Activated CD4-positive, alpha-beta T cell treated with anti-CD3 and anti-CD28 coated beads, Interleukin-2, Interleukin-4, amounts not matched to agents 100 ng/mL and 50 ng/mL, durations not matched to agents 16 hours and 8 hours (primary cell): ENCODE results near the gene ARMC2.

Source experiments
- DNase-seq: peaks from one replicate; pipeline ENCODE4 v3.0.0-alpha.2; 2020; ENCODE audit warnings: low spot score

Gene ARMC2

DNA sequence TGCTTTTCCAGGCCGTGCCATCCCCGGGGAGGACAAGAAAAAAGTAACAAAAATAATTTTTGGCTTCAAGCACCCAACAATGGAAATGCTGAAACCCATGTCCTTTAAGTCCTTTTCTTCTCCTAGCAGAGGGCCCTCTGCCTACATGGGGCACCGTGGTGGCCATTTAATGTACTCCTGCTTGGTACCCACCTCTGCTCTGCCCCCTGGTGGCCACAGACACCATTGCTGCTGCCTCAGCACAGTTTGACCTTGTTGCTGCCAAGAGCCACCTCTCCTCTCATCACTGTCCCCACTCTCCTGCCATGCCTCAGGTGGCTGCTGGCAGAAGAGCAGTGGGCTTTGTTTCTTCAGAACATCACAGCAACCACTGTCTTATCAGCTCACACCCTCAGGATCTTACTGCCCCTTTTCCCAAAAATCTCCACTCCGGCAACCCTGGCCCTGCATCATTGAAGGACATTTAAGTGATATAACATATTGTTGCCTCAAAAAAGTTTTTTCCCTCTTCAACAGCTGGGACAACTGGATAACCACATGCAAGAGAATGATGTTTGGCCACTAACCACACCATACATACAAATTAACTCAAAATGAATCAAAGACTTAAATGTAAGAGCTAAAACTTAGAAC, 12.9 kb upstream of the ARMC2 start:
- DNase-seq, result peak; percentile 84

DNA sequence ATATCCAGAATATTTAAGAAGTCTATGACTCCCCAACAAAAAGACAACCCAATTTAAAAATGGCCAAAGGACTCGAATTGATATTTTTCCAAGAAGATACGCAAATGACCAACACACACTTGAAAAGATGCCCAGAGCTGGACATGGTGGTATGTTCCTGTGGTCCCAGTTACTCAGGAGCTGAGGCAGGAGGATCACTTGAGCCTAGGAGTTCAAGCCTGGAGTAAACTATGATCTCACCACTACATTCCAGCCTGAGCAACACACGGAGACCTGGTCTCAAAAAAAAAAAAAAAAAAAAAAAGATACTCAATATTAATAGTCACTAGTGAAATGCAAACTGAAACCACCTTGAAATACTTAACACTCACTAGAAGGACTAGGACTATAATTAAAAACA, 12.2 kb upstream of the ARMC2 start:
- no peak for DNase-seq

DNA sequence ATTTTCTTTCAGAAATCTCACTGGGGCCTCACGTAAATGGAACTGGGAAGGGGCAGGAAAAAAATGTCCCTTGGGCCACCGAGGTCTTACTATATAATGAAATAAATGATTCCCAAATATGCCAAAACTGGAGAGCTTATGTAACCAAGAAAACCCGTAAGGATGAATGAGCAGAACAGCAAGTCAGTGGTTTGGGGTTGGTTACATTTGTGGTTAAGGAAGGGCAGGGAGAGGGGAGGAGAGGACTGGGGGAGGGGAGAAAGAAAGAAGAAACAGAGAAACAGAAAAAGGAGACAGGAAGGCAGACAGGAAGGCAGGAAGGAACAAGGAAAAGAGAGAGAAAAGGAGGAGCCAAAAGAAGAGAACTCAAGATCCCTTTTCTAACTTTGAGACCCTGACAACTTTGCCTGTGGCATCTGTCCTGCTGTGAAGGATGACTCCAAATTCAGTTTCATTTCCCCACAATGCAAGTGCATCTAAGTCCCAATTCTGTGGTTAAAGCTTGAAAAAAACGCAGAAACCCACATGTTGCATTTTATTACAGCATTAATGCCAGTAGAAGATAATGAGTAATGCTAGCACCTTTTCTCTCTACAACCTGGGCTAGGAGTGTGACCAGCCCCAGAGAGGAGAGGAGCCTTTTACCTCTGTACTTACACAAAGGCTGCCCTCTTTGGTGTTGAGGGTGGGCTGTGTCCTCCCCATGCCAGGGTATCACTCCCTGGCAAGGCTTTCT, 10.8 kb upstream of the ARMC2 start:
- peak; percentile 31 for DNase-seq

DNA sequence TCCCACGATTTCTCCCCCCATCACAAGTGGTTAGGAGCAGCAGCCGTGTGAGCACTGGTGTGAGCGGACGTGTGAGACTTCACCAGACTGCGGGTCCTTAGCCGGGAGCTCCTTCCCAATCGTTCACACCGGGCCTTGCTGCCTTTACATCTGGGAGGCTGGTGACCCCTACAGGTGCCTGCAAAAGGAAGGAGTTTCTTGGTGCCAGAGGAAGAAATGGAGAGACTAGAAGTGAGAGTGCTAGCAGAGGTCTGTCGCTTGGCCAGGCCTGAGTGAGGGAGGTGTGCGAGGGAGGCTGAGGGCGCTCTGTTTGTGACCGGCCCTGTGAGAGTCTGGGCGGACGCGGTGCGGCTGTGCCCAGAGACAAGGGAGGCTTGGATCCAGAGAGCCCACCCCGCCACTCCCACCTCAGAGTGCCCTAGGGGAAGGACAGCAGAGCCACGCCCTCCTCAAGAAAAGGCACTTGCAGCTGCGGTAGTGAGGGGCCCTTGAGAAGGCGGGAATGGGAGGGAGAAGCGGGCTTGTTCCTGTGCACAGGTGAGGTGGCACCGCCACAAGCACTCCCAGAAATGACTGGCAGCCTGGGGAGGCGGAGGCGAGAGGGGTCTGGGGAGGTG, 10.0 kb upstream of the ARMC2 start:
- DNase-seq, result no peak

DNA sequence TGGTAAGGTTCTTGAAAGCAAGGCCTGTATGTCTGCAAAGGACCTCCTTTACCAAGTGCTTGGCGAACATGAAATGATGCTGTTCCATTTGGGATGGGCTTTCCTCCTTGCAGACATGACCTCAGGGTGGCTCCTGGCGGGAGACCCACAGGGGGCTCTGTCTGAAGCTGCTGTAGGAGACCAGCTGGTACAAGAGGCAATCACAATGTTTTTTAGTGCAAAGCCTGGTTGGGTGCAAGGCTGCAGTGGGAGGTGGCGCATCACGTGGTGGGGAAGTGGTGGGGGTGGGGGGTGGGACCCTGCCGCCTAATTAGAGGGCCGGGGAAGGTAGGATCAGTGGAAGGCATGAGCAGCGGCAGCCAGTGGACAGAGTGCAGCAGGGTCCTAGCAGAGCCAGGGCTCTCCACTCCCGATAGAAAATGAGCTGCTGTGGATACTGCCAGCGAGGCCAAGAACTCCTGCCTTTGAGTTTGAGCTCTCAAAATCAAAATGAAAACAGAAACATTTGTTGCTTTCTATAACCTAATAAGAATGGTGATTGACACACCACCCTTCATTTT, 9.1 kb upstream of the ARMC2 start:
- DNase-seq, result no peak

DNA sequence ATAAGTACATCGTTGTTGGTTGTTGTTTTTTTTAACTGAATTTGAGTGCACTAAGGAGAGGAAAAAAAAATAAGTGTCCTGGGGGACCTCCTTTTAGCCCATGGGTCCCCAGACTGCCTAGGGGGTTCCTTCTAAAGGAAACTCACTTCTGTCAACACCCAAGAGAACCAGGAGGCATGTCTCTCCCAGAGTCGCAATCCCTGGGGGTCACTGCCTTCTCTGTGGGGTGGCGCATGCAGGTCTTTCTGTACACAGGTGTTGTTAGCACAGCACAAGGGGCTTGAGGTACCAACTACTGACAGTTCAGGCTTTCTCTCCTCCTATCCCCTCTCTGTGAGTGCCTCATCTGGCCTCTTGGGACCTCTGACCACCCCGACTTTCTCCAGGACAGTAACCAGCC, 7.3 kb upstream of the ARMC2 start:
- DNase-seq, result no peak

DNA sequence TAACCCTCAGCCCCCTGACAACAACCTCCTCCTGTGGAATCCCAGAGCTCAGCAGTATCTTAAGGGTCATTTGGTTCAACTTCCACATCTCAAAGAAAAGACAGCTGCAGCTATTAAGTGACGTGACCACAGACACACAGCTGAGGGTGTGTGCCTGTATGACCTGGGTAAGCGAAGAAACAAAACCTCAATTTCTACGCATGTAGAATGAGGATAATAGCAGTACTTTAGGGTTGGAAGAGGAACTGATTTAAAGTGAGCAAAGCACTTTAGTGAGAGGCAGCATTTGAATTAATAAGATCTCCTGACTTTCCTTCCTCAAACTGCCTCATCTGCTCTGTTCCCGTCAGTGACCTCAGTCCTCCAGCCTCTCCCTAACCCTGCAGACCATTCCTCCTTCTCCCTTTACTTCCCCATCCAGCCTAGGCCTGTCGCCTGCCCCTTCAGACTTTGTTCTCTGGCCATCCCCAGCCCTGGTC, 6.8 kb upstream of the ARMC2 start:
- DNase-seq, result no peak

DNA sequence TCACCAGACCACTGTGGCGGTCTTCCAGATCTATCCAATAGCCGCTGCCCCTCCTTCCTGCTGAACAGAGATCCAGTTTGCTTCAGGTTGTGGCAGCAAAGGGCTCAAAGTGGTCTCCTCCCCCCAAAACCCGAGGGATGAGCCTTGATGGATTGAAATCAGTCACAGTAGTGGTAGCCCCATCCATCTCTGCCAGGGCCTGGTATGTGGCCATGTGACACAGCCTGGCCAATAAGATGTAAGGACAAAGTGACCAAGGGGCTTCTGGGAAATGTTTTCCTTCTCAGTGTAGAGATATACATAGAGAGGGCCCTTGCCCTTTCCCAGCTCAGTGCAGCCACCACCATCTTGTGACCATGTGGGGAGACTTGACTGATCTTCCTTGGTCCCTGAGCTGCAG, 4.1 kb upstream of the ARMC2 start:
- DNase-seq, result no peak

DNA sequence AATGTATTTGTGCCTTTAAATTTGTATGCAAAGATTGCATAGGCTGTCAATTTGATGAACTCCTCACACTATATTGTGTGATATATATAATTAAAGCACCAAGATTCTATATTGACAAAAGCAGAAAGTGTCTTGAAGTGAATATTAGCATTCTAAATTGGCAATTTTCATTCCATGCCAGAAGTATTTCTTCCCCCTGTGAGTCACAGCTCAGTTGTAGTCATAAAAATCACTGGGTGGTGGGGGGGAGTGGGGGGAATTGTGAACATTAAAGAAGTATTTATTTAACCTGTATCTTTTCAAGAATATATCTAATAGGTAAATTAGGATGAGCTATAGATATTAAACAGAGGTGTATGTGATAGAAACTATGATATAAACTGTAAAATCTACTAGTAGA, 3.1 kb upstream of the ARMC2 start:
- no peak for DNase-seq

DNA sequence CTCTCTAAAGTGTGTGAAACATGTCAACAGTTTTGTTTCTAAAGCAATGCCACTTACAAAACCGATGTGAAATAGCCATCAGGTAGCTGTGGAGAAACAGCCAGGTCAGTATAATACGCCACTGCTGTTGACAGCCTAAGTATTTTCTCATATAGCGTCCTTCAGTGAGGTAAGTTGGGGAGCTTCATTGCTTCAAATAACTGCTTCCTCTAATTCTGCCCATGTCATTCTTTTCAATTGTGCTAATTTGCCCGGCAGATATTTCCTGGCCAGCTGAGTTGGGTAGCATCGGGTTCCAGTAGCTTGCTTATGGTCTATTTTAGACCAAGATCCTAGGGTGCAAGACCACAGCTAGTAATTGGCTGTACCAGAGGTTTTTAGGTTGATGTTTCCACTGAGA, 2.1 kb upstream of the ARMC2 start:
- DNase-seq, result no peak

DNA sequence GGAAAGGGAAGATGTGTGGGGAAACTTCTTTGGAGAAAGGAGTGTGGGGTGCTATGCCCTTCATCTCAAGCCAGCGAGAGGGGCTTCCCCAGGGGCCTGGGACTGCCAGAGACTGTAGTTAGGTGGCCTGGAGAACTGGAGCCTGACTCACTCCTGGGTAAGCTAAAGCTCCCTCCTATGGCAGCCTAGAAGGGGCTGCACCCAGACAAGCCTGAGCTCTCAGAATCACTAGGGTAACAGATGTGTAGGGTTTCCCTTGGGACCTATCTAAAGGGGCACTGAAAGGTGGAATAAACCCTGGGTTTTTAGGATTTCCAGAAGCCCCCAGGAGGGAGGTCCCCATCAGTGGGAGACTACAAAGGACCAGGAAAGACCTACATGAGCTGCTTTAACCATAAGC, 1.6 kb upstream of the ARMC2 start:
- DNase-seq, result no peak

DNA sequence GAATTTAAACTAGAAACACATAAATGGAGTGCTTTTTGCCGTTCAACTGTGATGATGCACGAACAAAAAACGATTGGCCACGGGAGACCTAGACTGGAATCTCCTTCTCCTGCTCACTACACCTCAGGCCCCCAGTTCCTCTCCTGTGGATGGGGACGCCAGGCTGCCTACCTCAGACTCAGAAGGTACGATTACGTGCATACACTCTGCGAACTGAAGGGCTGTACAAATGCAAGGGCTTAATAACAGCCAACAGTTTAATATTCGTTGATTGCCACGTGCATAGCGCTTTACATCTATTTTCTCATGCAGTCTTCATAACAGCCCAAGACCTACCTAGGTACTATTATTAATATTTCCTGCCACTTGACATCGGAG, 495 bp upstream of the ARMC2 start:
- DNase-seq, result no peak

DNA sequence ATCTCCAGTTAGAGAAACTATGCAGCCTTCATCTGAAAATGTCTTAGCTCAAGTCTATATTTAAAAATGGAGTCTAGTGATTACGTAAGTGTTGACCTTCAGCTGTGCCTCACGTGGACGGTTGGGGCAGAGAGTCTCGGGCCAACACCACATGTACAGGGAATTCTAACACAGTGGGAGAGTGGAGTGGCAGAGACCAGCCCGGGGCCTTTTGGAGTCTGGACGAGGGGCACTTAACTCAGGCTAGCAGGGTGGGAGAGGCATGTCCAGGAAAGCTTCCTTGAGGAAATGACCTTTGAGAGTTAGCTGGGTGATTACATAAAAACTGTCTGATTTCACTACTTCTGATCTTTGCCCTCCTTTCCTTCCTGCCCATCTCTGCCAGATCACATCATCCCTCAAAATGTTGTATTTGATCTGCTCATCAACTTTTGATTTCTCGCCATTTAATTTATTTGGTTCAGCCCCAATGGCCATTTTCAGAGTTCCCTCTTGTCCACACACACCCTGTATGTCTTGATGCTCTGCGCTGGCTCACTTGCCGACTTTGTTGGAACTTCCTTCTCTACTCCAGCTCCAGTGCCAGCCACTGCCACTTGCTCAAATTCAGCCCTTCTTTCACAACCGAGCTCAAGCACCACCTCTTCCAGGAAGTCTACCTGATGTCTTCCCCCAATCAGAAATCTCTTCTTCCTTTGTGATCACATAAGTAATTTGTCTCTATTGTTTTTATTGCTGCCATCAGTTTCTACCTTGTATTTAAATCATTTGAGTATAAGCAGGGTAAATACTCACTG, 2.6 kb downstream of the ARMC2 start:
- no peak for DNase-seq

DNA sequence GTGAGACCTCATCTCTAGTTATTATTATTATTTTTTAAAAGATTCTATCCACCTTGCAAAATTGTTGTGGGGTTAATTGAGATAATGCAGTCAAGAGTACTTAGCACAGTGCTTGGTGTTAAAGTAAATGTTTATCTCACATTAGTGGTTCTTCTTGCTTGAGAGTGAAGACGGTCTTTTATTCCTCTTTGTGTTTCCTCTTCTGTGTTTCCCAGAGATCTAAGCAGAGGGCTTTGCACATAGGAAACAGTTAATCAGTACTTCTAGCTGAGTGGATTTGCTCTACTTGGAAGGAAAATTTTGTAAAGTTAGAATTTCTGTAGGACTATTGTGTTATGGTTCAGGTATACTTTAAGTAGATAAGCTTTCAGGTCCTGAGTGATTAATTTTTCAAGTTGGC, 3.5 kb downstream of the ARMC2 start:
- no peak for DNase-seq

DNA sequence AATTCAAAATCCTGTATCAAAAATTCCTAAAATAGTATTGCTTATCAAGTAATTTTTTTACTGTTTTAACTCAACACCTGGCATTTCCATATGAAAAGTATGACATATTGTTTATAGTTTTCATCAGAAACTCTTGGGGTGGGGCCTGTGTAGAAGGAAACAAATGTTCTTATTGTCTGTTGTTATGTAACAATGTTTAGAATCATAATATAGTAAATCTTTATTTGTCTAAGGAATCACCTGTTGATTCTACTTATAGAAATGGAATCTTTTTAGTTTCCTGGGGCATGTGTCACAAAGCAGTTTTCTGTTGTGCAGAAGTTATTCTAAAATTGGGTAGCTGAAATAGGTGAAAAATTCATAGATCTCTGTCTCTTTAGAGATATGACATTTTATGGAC, 4.9 kb downstream of the ARMC2 start:
- DNase-seq, result no peak

DNA sequence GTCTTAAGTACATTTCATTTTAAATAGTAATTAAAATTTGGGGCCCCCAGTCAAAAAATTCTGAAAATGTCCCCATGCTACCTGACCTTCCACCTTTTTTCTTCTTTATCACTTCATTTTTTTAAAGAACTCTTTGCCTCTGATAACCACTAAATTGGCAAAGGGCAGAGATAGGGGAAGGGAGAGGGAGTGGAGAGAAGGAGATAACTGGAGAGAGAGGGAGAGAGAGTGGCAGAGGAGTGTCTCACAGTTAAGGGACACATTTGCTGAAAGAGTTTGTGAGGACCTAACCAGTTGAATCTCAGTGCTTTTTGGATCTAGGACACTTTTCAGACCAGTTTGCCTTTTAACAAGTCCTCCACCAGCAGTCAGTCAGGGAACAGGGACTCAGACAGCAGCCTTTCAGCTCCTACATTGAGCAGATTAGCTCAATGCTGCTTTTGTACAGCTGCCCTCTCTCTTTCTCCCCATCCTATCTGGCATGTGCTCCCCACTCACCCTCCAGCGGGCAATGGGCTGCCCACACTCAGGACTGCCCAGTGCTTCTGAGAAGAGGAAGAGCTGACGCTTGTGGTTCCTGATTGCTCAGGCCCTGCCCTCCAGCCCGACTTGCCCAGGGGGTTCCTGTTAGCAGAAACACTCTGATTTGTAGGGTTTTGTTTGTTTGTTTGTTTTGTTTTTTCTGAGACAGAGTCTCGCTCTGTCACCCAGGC, 14.4 kb downstream of the ARMC2 start:
- DNase-seq, result no peak

DNA sequence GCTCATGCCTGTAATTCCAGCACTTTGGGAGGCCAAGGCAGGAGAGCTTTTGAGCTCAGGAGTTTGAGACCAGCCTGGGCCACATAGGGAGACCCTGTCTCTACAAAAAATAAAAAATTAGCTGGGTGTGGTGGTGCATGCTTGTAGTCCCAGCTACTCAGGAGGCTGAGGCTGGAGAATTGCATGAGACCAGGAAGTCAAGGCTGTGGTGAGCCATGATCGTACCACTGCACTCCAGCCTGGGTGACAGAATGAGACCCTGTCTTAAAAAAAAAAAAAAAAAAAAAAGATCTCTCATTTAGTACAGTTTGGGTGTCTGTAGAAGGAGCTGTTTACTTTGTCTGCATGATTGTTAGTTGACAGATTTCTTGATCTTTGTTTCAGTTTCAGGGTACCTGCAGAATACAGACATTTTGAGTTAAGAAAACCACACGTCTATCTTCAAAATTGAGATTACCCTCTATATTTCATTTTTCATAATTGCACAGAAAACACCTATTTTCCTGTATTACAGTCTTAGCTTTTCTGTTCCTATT, 17.6 kb downstream of the ARMC2 start:
- peak; percentile 45 for DNase-seq

DNA sequence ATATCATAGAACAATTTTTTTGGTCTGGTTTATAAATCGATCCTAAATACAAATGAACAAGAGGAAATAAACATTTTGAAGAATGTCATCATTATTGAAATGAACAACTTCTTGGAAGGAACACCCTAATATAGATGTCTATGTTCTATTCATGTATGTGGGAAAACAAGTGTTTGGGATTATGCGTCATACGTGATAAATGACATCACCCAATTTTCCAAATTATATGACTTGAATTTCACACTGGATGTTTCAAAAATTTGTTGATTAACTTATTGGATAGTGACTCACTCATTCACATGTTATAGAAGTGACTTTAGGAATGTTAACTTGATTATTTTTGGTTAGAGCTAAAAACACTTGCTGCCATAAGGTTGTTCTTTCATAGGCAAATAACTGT, 18.6 kb downstream of the ARMC2 start:
- DNase-seq, result no peak

DNA sequence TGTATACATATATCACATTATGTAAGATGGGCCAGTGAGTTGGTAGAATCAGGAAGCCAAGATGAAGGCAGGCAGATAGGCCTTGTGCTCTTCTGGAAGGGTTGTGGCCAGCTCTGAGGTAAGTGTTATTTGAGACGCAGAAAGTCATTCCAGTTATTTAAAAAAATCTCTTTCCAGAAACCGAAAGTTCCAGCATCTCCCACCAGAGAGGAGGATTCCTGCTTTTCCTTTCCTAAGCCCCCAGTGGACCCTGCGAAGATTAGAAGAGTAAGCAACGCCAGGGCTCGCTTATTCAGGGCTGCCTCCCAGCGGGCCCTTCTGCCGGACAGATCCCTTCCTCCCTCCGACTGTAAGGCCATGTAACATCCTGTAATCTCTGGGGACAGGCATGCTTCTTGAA, 20.4 kb downstream of the ARMC2 start:
- no peak for DNase-seq

DNA sequence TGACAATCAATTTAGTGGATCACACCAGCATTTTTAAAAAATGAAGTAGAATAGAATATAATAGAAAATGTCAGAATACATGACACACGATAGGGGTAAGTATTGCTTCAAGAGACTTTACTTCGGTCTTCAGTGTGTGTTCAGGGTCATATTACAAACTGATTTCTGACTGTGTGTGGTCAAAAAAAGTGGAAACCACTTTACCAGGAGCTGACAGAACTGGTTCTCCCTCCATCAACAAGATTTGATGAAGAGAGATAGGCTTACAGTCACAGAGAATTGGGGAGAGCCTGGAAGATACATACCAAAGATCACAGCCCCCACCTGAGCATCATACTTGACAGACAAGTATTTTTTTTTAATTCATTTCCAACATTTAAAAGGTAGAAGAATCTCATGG, 21.7 kb downstream of the ARMC2 start:
- no peak for DNase-seq

DNA sequence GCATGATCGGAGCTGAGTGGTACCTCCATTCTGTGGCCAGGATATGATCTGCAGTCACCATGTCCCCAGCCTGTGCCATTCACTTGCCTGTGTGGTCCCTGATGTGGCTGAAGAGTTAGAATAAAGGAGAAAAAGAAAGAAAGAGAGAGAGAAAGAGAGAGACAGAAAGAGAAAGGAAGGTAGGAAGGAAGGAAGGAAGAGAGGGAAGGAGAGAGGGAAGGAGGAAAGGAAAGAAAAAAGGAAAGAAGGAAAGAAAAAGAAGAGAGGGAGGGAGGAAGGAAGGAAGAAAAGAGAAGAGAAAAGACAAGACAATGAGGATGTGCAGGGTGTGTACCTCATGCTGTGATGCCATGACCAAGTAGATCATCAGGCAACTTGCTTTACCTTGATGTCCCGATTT, 22.1 kb downstream of the ARMC2 start:
- DNase-seq, result no peak

DNA sequence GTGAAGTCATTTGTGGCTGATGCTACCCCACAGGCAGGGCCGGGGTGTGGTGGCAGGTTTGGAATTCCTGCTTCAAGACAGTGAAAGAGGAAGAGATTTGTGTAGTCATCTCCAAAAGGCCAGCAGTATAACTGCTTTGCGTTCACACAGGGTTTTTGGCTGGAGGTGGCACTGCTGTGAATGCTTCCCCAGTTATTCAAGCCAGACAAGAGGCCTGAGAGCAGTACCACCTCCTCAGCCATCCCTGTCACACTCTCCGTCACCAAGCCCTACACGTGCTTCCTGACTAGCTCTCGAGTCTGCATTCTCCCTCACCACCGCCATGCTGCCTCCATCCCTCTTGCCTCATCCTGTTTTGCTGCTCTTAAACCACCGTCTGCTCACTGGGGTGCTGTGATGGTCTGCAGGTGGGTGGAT, 23.9 kb downstream of the ARMC2 start:
- no peak for DNase-seq
